NCI-H1105 (cell line): ENCODE data around the gene KRTAP4-9.
"Not testable (repeated sequence)": the region's sequence is repeated elsewhere in the genome, so short reads cannot be mapped to it uniquely, and the experiment has no call there.

Source experiments
- DNase-seq: peaks from one replicate; lab custom pipeline; 2025; lab: John Stamatoyannopoulos, UW

The KRTAP4-9 gene

DNA sequence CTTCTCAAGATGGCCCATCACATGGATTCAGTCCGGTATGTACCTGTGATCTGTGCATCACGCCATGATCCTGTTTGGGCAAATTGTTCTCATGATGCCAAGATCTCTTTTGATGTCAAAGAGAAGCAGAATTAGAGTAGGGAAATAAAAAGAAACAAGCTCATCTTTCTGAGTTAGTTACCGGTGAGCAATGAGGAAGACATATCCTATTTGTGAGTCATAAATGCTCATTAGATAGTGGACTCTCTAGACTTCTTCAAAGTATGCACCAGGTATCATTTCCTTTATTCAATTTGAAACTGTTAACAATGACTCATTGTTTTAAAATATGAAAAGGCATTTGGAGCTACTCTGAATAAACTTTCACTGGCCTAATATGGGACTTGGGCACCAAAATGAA is 26.8 kb downstream of the KRTAP4-9 start:
- no peak for DNase-seq

DNA sequence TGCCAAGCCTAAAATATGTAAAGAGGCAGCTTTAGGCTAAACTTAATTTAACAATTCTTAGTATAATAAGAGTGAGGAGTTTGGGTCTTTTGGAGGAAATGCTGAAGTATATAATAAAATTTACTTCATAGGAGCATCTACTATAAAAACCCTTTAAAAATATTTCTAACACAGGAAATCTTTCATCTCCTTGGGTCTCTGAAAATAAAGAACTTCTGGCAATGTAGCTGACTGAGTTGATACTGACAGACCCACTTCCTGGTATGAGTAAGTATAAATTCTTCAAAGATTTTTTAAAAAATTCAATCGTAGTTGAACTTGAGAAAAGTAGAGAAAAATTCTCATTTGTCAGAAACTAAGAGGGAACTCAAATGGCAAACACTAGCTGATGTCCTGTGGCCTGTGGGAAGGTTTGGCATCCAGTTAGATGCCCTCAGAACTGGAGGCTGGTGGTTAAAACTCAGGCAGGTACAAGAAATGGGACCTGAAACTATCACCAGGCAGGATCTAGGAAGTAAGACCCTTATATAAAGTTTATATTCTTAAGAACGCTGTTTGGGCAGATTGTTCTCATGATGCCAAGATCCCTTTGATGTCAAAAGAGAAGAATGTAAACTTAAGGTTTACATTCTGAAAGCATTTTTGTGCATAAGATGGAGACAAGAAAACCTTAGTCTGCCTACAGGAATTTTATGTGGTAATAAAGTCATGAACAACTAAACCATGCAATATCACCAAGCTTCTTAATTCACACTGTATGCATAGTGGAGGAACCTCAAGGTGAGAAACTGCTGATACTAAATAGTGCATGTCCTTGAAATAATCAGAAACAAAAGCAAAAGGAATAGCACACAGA is 28.9 kb downstream of the KRTAP4-9 start:
- no peak for DNase-seq

DNA sequence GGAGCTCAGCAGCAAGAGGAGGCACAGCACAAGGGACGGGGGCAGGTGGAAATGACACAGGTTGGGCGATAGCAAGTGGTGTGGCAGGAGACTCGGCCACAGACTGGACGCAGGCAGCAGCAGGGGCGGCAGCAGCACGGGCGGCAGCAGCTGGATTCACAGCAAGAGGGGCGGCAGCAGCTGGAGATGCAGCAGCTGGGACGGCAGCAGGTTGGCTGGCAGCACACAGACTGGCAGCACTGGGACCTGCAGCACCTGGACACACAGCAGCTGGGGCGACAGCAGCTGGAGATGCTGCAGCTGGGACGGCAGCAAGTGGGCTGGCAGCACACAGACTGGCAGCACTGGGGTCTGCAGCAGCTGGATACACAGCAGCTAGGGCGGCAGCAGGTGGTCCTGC is 34.7 kb downstream of the KRTAP4-9 start:
- DNase-seq: not testable (repeated sequence)

DNA sequence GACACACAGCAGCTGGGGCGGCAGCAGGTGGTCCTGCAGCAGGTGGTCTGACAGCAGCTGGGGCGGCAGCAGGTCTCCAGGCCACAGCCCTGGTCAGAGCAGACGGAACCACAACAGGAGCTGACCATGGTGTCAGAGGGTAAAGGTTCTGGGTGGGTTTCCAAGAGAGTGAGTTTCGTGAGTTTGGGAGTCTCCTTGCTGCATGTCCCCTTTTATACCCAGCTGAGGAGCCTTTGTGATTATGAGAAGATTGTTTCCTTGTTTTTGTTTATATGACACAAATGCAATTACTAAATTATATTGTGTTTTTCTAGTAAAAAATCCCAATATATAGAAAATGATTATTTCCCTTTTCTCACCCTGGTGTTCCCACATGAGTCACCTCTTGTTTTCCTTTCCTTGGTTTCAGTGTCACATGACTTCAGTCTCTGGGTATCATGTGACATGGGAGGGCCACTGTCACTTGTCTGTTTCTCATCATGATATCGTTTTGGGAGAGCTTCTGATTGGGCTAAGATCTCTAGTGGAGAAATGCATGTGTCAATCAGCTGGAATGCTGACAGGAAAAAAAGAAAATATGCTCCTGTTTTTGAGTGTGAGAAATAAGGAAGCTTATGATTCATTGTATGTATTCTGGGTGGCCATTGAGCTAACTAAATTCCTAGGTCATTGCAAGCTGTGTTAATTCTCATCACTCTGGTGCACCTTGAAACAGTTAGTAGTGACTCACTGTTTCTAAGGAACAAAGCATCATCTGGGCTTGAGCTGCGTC is 35.4 kb downstream of the KRTAP4-9 start, which contains the start of gene KRTAP4-6:
Gene KRTAP4-6, minus strand, starts transcription at position 185 of the 772 bp plus-strand sequence. Its CDS starts 57 bp downstream, at position 128.
- no peak for DNase-seq

DNA sequence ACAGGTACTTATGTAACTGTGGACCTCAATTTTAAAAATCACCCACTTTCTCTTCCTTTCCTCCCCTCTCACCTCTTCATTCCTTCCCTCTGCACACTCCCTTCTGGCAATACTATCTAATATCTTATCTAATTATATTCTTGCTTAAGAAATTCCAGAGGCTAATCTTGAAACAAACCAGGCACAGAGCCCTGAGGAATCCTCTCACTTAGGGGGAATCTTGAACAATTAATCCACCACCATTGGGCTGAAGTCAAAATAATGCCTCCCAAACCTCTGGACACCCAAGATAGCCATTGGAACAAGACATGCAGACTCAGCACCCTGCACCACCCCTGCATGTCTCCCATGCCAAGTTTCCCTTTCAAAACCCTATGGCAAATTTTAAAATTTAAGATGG is 36.2 kb downstream of the KRTAP4-9 start:
- DNase-seq: no peak

DNA sequence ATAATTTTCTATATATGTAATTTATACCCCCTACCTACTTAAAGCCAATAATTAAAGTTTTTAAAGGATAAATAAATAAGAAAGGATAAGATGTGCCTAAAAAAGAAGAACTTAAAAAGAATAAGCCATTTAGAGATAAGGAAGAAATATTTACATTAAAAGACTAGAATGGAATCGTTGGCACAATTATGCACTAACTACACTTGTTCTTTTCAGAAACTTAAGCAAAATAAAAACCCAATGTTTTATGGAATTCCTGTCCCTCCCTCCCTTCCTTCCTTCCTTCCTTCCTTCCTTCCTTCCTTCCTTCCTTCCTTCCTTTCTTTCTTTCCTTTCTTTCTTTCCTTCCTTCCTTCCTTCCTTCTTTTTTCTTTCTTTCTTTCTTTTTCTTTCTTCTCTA is 39.7 kb downstream of the KRTAP4-9 start:
- no peak for DNase-seq

DNA sequence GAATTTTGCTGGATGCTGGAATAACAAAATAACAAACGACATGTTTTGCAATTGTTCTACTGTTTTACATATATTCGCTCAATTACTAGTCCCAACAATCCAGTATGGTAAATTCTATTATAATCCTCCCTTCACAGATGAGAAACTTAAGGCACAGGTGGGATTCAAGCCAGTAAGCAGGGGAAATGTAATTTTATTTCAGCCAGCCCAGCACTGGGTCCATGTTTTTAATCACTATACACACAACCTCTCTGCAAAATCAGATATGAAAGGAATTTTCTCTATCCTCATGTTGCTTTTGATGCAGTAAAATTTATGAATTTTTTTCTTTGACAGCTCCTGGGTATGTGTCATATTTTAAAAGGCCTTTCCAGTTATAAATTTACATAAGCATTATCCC is 40.1 kb downstream of the KRTAP4-9 start:
- DNase-seq: no peak

DNA sequence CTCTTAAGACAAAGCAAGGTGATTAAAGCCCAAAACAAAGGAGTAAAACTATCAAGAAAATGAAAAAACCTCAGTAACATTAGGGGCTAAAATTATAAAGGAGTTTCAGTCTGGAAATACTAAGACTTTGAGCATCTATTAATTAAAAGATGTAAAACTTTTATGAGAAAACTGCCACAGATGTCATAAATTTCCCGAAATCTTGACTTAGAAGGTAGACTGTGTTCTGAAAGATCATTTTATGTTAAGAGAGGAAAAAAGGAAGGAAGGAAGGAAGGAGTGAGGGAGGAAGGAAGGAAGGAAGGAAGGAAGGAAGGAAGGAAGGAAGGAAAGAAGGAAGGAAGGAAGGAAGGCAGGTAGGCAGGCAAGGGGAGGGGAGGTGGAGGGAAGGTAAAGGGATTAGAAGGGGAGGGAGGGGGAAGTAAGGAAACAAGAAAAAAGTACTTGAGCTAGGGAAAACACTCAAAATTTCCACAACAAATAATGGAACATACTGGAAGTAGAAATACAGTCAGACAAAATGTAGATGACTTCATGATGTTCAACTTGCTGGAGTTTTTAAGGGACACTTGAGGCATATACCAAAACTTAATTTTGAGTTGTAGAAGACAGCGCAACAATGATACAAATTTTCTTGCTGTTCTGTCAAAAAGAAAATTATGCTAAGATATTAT is 42.5 kb downstream of the KRTAP4-9 start:
- DNase-seq: no peak

DNA sequence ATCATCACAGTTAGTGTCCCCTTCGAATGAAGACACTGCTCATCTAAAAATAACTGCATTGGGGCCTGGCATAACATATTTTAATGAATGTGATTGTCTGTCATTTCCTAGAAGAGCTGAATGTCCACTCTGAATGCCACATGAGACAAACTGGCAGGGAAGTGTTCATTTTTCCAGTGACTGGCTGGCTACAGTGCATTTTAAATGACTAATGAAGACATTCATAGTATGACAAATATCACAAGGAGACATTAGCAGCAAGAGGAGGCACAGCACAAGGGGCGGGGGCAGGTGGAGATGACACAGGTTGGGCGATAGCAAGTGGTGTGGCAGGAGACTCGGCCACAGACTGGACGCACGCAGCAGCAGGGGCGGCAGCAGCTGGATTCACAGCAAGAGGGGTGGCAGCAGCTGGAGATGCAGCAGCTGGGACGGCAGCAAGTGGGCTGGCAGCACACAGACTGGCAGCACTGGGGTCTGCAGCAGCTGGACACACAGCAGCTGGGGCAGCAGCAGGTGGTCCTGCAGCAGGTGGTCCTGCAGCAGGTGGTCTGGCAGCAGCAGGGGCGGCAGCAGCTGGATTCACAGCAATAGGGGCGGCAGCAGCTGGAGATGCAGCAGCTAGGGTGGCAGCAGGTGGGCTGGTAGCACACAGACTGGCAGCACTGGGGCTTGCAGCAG is 43.9 kb downstream of the KRTAP4-9 start:
- not testable (repeated sequence) for DNase-seq

DNA sequence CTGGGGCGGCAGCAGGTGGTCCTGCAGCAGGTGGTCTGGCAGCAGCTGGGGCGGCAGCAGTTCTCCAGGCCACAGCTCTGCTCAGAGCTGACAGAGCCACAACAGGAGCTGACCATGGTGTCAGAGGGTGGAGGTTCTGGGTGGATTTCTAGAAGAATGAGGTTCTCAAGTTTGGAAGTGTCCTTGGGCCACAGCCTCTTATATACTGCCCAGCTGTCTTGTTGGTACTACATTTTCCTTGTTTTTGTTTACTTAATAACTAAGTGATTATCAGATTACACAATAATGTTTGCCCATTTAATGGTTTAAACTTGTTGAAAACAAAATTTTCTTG is 44.4 kb downstream of the KRTAP4-9 start, which contains the start of gene KRTAP4-5:
Gene KRTAP4-5, minus strand, starts transcription at position 174 of the 334 bp plus-strand sequence. Its CDS starts 58 bp downstream, at position 116.
- DNase-seq: no peak

DNA sequence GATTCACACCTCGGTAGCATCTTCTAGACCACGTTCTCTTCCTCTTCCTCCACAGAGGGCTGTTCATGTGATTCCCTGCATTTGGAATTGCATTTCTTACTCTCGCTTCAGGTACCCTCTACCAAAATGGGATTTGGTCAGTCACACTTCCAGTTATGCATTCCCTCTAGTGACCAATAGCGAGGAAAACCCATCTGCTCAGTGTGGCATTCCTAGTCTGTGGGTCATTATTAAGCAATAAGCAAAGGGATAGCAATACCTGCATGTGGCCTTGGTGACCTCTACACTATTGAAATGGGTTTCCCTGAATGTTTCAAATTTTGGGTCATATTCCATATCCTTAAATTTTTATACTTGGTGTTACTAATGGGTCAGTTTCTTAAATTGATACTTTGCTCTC is 44.8 kb downstream of the KRTAP4-9 start:
- no peak for DNase-seq

DNA sequence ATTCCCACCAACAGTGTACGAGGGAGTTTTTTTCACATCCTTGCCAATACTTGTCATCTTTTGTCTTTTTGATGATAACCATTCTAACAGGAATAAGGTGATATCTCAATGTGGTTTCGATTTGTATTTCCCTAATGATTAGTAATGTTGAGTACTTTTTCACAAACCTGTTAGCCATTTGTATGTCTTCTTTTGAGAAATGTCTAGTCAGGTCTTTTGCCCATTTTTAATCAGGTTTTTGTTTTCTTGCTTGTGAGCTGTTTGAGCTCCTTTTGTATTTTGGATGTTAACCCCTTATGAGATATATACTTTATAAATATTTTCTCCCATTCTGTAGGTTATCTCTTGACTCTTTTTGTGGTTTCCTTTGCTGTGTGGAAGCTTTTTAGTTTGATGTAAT is 46.3 kb downstream of the KRTAP4-9 start:
- DNase-seq: no peak

DNA sequence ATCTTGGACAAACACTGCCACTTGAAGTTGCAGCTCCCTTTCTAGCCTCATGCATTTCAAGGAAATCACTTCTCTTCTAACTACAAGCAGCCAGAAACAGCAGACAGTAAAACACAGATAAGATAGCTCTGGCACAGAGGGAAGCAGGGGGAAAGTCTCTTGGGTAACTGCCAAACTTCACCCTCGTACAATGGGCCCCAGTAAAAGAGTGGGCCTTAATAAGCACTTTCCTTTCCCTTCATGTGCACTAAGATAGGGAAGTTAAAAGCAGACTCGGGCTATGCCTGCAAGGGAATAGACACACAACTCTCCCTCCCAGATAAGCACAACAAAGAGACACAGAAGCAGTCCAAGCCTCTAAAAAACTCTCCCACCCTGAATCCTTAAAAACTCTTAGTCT is 48.7 kb downstream of the KRTAP4-9 start:
- no peak for DNase-seq
